ENCODE results near the gene DUSP19.

GRCh38 chr2:183124957-183125255, 46.4 kb downstream of the DUSP19 start:
- TF ChIP-seq CTCF (IDR thresholded peaks at IDR 0.05; ENCODE audit: control extremely low read depth in 1 of 3, insufficient read depth in 1 of 3, low read depth in 1 of 3, low read length in 3 of 3) (no peak), EZH2 (IDR thresholded peaks at IDR 0.05; ENCODE audit: low read depth, low read length, severe bottlenecking) (no peak), POLR2A (IDR thresholded peaks at IDR 0.05; ENCODE audit: control extremely low read depth in 1 of 2, low read depth in 2 of 2, low read length in 2 of 2) (no peak), CHD1 (IDR thresholded peaks at IDR 0.05; ENCODE audit: low read depth, low read length) (no peak), GABPA (IDR thresholded peaks at IDR 0.05; ENCODE audit: borderline replicate concordance, insufficient read depth, low read length) (no peak), MAX (IDR thresholded peaks at IDR 0.05) (no peak), RNF2 (IDR thresholded peaks at IDR 0.05; ENCODE audit: borderline replicate concordance, low read depth, low read length, missing control alignments, poor library complexity, severe bottlenecking) (no peak), RFX5 (IDR thresholded peaks at IDR 0.05; ENCODE audit: borderline replicate concordance, low read depth, low read length) (no peak), FOSL1 (IDR thresholded peaks at IDR 0.05; ENCODE audit: insufficient read depth, low read depth, low read length) (no peak)
